Right lobe of liver (tissue), 5 donors: ENCODE results near the gene FAM161B. TPM values are rescaled to one million over a fixed set of nuclear protein-coding genes. Genes with fewer than 3 reads are reported as not detected.

Experiments used
- small RNA-seq, 2 experiments: library from RNA; depleted of rRNA; stranded (forward); fragments of <200 nt; gene quantifications; one replicate each; pipeline ENCODE3, GENCODE V24; 2016
- total RNA-seq, 6 experiments: library from RNA; depleted of rRNA in 2 of 6; stranded (reverse); fragments of >200 nt in 2 of 6; fragmentation: NEBNext Ultra II Directional in 3 of 6; extraction: Animal tissue kit (Norgen Biotek cat#: 25700) in 3 of 6; gene quantifications; one replicate each; pipeline versions ENCODE4 v1.1.0 to v1.2.4, GENCODE V29; 2016 to 2023
- donor health status: DM: no; HTN: no; CAD: no.
- donor health status: DM: no; HTN: no; CAD: no.
- donor health status: DM: no; HTN: yes; CAD: no.
- donor health status: DM: no; HTN: yes; CAD: no.

The FAM161B gene
- total RNA-seq, 6 experiments from 2014 or later: 1.3 to 2.3 (median 1.5) TPM

Small RNA genes within 50 kb of the gene (small RNA-seq; reads per million reads assigned to genes)
- gene RF00019: 0 reads per million in 2 experiments

Other genes starting within 250 kb of the FAM161B start
- gene PNMA1, start 235.7 kb downstream of the FAM161B start, total RNA-seq: 1 to 10 TPM; 1.7 to 7.6 (median 3.7) TPM
- gene PTGR2, start 98.3 kb downstream of the FAM161B start, total RNA-seq: 10 to 100 TPM in 4 of 6 experiments, 1 to 10 TPM in 2; 8.0 to 22.4 (median 12.4) TPM
- gene ZNF410, start 63.2 kb downstream of the FAM161B start, total RNA-seq: 10 to 100 TPM; 14.9 to 20.8 (median 18.3) TPM
- gene COQ6, start 208 bp upstream of the FAM161B start, total RNA-seq: 10 to 100 TPM; 11.6 to 60.9 (median 16.8) TPM
- gene ENTPD5, start 69.2 kb upstream of the FAM161B start, total RNA-seq: 100 to 1,000 TPM in 4 of 6 experiments, 10 to 100 TPM in 2; 96.6 to 334 (median 150) TPM
- 1 to 10 TPM in 5 of 6 experiments, under 1 TPM in 1; 0.81 to 3.3 (median 1.3) TPM for gene BBOF1, start 69.3 kb upstream of the FAM161B start, total RNA-seq
- gene ALDH6A1, start 134.4 kb upstream of the FAM161B start, total RNA-seq: 100 to 1,000 TPM in 5 of 6 experiments, 10 to 100 TPM in 1; 99.1 to 449 (median 221) TPM
- 10 to 100 TPM in 1 of 6 experiments, 1 to 10 TPM in 5; 2.3 to 59.5 (median 4.8) TPM for gene LIN52, start 134.9 kb upstream of the FAM161B start, total RNA-seq